Hair follicle dermal papilla cell (primary cell): Measurements from ENCODE around the gene PGLYRP1. TPM values are rescaled to one million over a fixed set of nuclear protein-coding genes. Genes with fewer than 3 reads are reported as not detected.

ENCODE experiments used
- small RNA-seq: library from RNA; depleted of rRNA; stranded (forward); fragments of <200 nt; gene quantifications from one replicate; pipeline ENCODE3, GENCODE V24; 2012
- total RNA-seq: library from RNA; depleted of rRNA; stranded (reverse); fragments of >200 nt; gene quantifications from 2 replicates; pipeline ENCODE4 v1.2.3, GENCODE V29; 2012

The PGLYRP1 gene
- total RNA-seq: not detected in 2 replicates

GRCh38 chr19:46022431-46023310 is at the start of gene PGLYRP1:
Gene PGLYRP1, minus strand, starts transcription at chr19:46023053. Its CDS starts 32 bp downstream, at chr19:46023021.

GRCh38 chr19:46040952-46041500 is 18.2 kb upstream of the PGLYRP1 start, which contains the start of gene IGFL4:
Gene IGFL4, minus strand, starts transcription at chr19:46041002. Its CDS starts 40 bp downstream, at chr19:46040962.

GRCh38 chr19:45994998-45995714 is 27.7 kb downstream of the PGLYRP1 start, which contains the start of gene CCDC61:
Gene CCDC61, plus strand, starts transcription at chr19:45995467. Its CDS starts 7,552 bp downstream, at chr19:46003019.

GRCh38 chr19:45973553-45974338 is 49.1 kb downstream of the PGLYRP1 start, which contains the start of gene NOVA2:
Gene NOVA2, minus strand, starts transcription at chr19:45973865. Its CDS starts 514 bp downstream, at chr19:45973351.

Small RNAs within 50 kb of the gene (small RNA-seq; reads per million reads assigned to genes)
- gene MIR769: 4.7 reads per million, percentile 77 among the genes with 10 or more reads in this experiment

Other genes starting within 250 kb of the PGLYRP1 start
- gene DMPK, start 240.6 kb downstream of the PGLYRP1 start, total RNA-seq: 115 and 129 TPM in 2 replicates
- gene DMWD, start 230.2 kb downstream of the PGLYRP1 start, total RNA-seq: 67.4 and 90.9 TPM in 2 replicates
- 0.16 and 0.24 TPM in 2 replicates for gene RSPH6A, start 207.7 kb downstream of the PGLYRP1 start, total RNA-seq
- gene SYMPK, start 159.9 kb downstream of the PGLYRP1 start, total RNA-seq: 42.0 and 44.0 TPM in 2 replicates
- gene FOXA3, start 158.7 kb downstream of the PGLYRP1 start, total RNA-seq: not detected in 2 replicates
- 41.0 and 44.3 TPM in 2 replicates for gene IRF2BP1, start 136.9 kb downstream of the PGLYRP1 start, total RNA-seq
- 1.6 and 2.4 TPM in 2 replicates for gene MYPOP, start 120.4 kb downstream of the PGLYRP1 start, total RNA-seq
- gene NANOS2, start 108.3 kb downstream of the PGLYRP1 start, total RNA-seq: not detected in 2 replicates
- gene NOVA2, start 49.2 kb downstream of the PGLYRP1 start, total RNA-seq: not detected in 2 replicates
- gene CCDC61, start 27.6 kb downstream of the PGLYRP1 start, total RNA-seq: 4.2 and 10.1 TPM in 2 replicates
- gene IGFL4, start 17.9 kb upstream of the PGLYRP1 start, total RNA-seq: under 0.01 TPM in 1 of 2 replicates, not detected in the other
- gene IGFL3, start 101.6 kb upstream of the PGLYRP1 start, total RNA-seq: 0.49 and 1.2 TPM in 2 replicates
- not detected in 2 replicates for gene IGFL2, start 125.2 kb upstream of the PGLYRP1 start, total RNA-seq
- gene IGFL1, start 206.7 kb upstream of the PGLYRP1 start, total RNA-seq: not detected in 2 replicates